ENCODE data around the gene SGMS2. TPM values are rescaled to one million over a fixed set of nuclear protein-coding genes. Genes with fewer than 3 reads are reported as not detected.

The SGMS2 gene
- total and polyA plus RNA-seq, 10 of the 15 experiments (the other 5 are each of a cell fraction or from before 2014, with no cell fraction given), result under 0.01 to 3.2 (median 0.17) TPM; not detected in 4

DNA sequence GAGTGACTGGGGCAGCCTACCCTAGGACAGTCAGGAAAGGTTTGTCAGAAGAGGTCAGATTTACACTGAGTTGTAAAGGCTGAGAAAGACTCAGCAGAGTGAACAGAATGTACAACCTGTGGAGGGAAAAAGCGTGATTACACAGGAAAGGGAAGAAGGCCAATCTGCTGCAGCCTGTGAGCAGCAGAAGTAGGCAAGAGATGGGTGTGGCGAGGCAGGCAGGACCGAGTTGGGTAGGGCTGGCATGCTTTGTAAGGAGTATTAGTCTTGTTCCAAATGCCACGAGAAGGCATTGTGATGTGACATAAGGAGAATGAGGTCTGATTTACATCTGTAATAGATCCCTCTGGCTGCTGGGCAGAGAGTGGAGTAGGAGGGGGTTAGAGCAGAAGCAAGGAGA lies 12.6 kb downstream of the SGMS2 start:
- Histone ChIP-seq H4K20me1 (ENCODE audit: control insufficient read depth, insufficient read depth) (no peaks in the 10 kb centered on the region), H2AFZ (ENCODE audit: control insufficient read depth, low read depth, low read length) (no peak overlapping the region), H3K27ac (ENCODE audit: control insufficient read depth, insufficient read depth) (no peak overlapping the region), H3K36me3 (ENCODE audit: control insufficient read depth in 2 of 2, insufficient read depth in 2 of 2, low read length in 1 of 2) (no peaks in the 10 kb centered on the region), H3K4me1 (ENCODE audit: control insufficient read depth, insufficient read depth, low read length) (no peaks in the 10 kb centered on the region), H3K4me3 (no peak overlapping the region), H3K27me3 (replicated peaks in 1 of 2; ENCODE audit: control insufficient read depth in 2 of 2, insufficient read depth in 2 of 2, low read length in 1 of 2) (no peaks in the 10 kb centered on the region), H3K79me2 (ENCODE audit: control insufficient read depth, insufficient read depth, low read length) (no peaks in the 10 kb centered on the region), H3K9me3 (replicated peaks; ENCODE audit: control insufficient read depth, insufficient read depth, low read length) (no peaks in the 10 kb centered on the region), H3K9ac (ENCODE audit: control insufficient read depth, insufficient read depth, low read length) (no peak overlapping the region), H3K4me2 (ENCODE audit: control insufficient read depth, insufficient read depth) (no peak overlapping the region)
- BruUV-seq (replicated peaks), result no TSS peak
- 8% methylated on average over 4 of the region's 4 CpGs for WGBS (ENCODE audit: insufficient coverage, insufficient replicate concordance, low lambda C conversion rate, missing lambda C conversion rate)
- RAD21 ChIA-PET (ENCODE audit: unreplicated experiment), result no interaction called here
- in situ Hi-C loops (cut with MboI), result no loop called here
- TF ChIP-seq DPF2 (IDR thresholded peaks at IDR 0.05) (no peak), NFIC (IDR thresholded peaks at IDR 0.05; ENCODE audit: low read depth, low read length) (no peak), TCF7 (IDR thresholded peaks at IDR 0.05; ENCODE audit: borderline replicate concordance) (no peak)
- CTCF ChIA-PET, result no interaction called here
- intact Hi-C loops (cut with micrococcal nuclease; ENCODE audit: unreplicated experiment), result no loop called here
- SMC1A ChIA-PET (ENCODE audit: uncharacterized antibody, unreplicated experiment), result no interaction called here
- DNase-seq (ENCODE audit: low read depth, low spot score), result no peak
- FAIRE-seq, result no peak
- no peak for ATAC-seq
- POLR2A ChIA-PET, result no interaction called here

DNA sequence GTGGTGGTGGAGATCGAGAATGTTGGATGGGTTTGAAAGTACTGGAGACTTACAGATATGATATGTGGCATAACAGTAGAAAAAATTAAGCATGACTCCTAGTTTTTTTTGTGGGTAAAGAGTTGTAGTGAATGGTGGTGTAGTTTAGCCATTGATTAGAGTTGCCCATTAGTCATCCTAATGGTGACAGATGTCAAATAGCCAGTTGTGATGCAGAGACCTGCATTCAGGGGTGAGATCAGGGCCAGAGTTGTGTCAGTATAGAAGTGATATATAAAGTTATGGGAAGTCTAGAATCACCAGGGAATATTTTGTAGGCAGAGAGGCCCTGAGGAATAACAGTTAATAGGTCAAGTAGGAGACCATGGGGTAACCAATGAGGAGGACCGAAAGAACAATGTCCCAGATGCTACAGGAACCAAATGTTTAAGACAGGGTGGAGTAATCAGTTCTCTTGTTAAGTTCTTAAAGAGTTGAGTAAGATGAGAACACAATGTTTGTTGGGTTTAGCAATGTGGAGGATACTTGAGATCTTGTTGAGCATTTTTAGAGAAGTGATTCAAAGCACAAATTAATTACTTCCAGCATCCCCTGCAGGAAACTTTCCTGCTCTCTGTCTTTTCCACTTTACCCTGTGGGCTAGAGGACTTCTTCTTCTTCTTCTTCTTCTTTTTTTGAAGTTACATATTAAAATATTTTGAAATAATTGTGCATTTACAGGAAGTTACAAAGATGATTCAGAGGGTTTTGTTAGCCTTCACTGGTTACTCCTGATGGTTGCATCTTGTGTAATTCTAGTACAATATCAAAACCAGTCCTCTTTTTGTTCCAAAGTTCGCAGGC lies 13.3 kb downstream of the SGMS2 start:
- in situ Hi-C loops (cut with MboI), result no loop called here
- Histone ChIP-seq H3K9me3 (replicated peaks; ENCODE audit: control insufficient read depth, insufficient read depth, low read length) (no peaks in the 10 kb centered on the region), H3K4me3 (no peak overlapping the region), H3K27me3 (replicated peaks in 1 of 2; ENCODE audit: control insufficient read depth in 2 of 2, insufficient read depth in 2 of 2, low read length in 1 of 2) (no peaks in the 10 kb centered on the region), H3K9ac (ENCODE audit: control insufficient read depth, insufficient read depth, low read length) (no peak overlapping the region), H3K36me3 (ENCODE audit: control insufficient read depth in 2 of 2, insufficient read depth in 2 of 2, low read length in 1 of 2) (no peaks in the 10 kb centered on the region), H4K20me1 (ENCODE audit: control insufficient read depth, insufficient read depth) (no peaks in the 10 kb centered on the region), H3K27ac (ENCODE audit: control insufficient read depth, insufficient read depth) (no peak overlapping the region), H3K4me2 (ENCODE audit: control insufficient read depth, insufficient read depth) (no peak overlapping the region), H3K79me2 (ENCODE audit: control insufficient read depth, insufficient read depth, low read length) (no peaks in the 10 kb centered on the region), H3K4me1 (ENCODE audit: control insufficient read depth, insufficient read depth, low read length) (no peaks in the 10 kb centered on the region), H2AFZ (ENCODE audit: control insufficient read depth, low read depth, low read length) (no peak overlapping the region)
- FAIRE-seq, result no peak
- intact Hi-C loops (cut with micrococcal nuclease; ENCODE audit: unreplicated experiment), result no loop called here
- BruUV-seq (replicated peaks), result no TSS peak
- ATAC-seq, result no peak
- WGBS (ENCODE audit: insufficient coverage, insufficient replicate concordance, low lambda C conversion rate, missing lambda C conversion rate), result 49% methylated on average over 3 of the region's 3 CpGs
- ChIA-PET POLR2A (no interaction called here), RAD21 (ENCODE audit: unreplicated experiment) (no interaction called here), CTCF (no interaction called here), SMC1A (ENCODE audit: uncharacterized antibody, unreplicated experiment) (no interaction called here)
- no peak for DNase-seq (ENCODE audit: low read depth, low spot score)
- no peak for TF ChIP-seq EZH2 (IDR thresholded peaks at IDR 0.05; ENCODE audit: borderline replicate concordance, control insufficient read depth, low read depth, low read length)
- TF ChIP-seq CHD2 (IDR thresholded peaks at IDR 0.05; ENCODE audit: borderline replicate concordance, low read depth, low read length), result no peak
- no peak for TF ChIP-seq EED (IDR thresholded peaks at IDR 0.05; ENCODE audit: low read depth)
- TF ChIP-seq ZNF274 (IDR thresholded peaks at IDR 0.05; ENCODE audit: insufficient read depth, insufficient read length), result no peak
- TF ChIP-seq RB1 (IDR thresholded peaks at IDR 0.05; ENCODE audit: borderline replicate concordance), result no peak
- no peak for TF ChIP-seq MTA3 (IDR thresholded peaks at IDR 0.05; ENCODE audit: borderline replicate concordance, low read length)
- TF ChIP-seq ZNF622 (IDR thresholded peaks at IDR 0.05), result no peak
- TF ChIP-seq ASH2L (IDR thresholded peaks at IDR 0.05; ENCODE audit: borderline replicate concordance, low read depth), result no peak
- no peak for TF ChIP-seq CREB1 (IDR thresholded peaks at IDR 0.05; ENCODE audit: low read depth)
- TF ChIP-seq MEF2A (IDR thresholded peaks at IDR 0.05; ENCODE audit: insufficient read depth, low read depth, low read length), result no peak
- no peak for TF ChIP-seq TCF12 (IDR thresholded peaks at IDR 0.05; ENCODE audit: low read depth, low read length)
- TF ChIP-seq GATAD2B (conservative IDR thresholded peaks at IDR 0.05; ENCODE audit: low read depth), result no peak
- no peak for TF ChIP-seq BHLHE40 (IDR thresholded peaks at IDR 0.05; ENCODE audit: borderline replicate concordance in 1 of 2, low read depth in 2 of 2, low read length in 1 of 2)
